Keratinocyte (primary cell): ENCODE measurements around the gene APC. TPM values are rescaled to one million over a fixed set of nuclear protein-coding genes. Genes with fewer than 3 reads are reported as not detected.

Experiments used
- DNase-seq: peaks from one replicate; pipeline ENCODE4 v3.0.0-alpha.2; 2011; ENCODE audit warnings: low read depth, missing footprints, low spot score
- FAIRE-seq: peaks from 2 replicates; lab custom pipeline; 2011; peaks lifted over from hg19 to GRCh38; lab: Jason Lieb, UNC
- H2AFZ ChIP-seq: 2 replicates; pipeline ENCODE4 v1.6.0; 2012; ENCODE audit warnings: low read length, control low read depth, inconsistent platforms; ENCODE audit not compliant: control insufficient read depth
- H3K27ac ChIP-seq: 2 replicates; pipeline ENCODE4 v1.5.1; 2011; ENCODE audit warnings: low read length; ENCODE audit not compliant: control insufficient read depth, insufficient read depth
- H3K27me3 ChIP-seq: 3 replicates; pipeline ENCODE4 v1.6.0; 2011; ENCODE audit warnings: low read length; ENCODE audit not compliant: control insufficient read depth, insufficient read depth; ENCODE audit errors: extremely low read depth
- H3K36me3 ChIP-seq, 2 experiments: 2 replicates in 1 of 2; 3 replicates in 1 of 2; pipeline ENCODE4 v1.5.1; 2011; ENCODE audit warnings: low read length in 2 of 2, mild to moderate bottlenecking in 1 of 2; ENCODE audit not compliant: control insufficient read depth in 2 of 2, insufficient read depth in 2 of 2; ENCODE audit errors: extremely low read depth in 1 of 2
- H3K4me1 ChIP-seq: 3 replicates; pipeline ENCODE4 v1.5.1; 2011; ENCODE audit warnings: low read length; ENCODE audit not compliant: control insufficient read depth, insufficient read depth; ENCODE audit errors: extremely low read depth
- H3K4me2 ChIP-seq: 3 replicates; pipeline ENCODE4 v1.6.0; 2011; ENCODE audit warnings: low read depth, low read length; ENCODE audit not compliant: control insufficient read depth, insufficient read depth; ENCODE audit errors: extremely low read depth
- H3K4me3 ChIP-seq, 3 experiments: fragments of 200-600 bp in 1 of 3; sonication (generic) in 1 of 3; 2 replicates in 2 of 3; 3 replicates in 1 of 3; pipeline ENCODE4 v1.5.1; 2011 to 2016; ENCODE audit warnings: low read length in 3 of 3, mild to moderate bottlenecking in 3 of 3, control low read depth in 2 of 3, inconsistent platforms in 1 of 3, low read depth in 1 of 3, mixed read lengths in 1 of 3, mixed run types in 1 of 3, moderate library complexity in 1 of 3; ENCODE audit not compliant: control insufficient read depth in 2 of 3, insufficient read depth in 2 of 3; ENCODE audit errors: extremely low read depth in 1 of 3
- H3K79me2 ChIP-seq: 2 replicates; pipeline ENCODE4 v1.6.0; 2012; ENCODE audit warnings: low read length; ENCODE audit not compliant: control insufficient read depth, insufficient read depth
- H3K9ac ChIP-seq: 3 replicates; pipeline ENCODE4 v1.6.0; 2011; ENCODE audit warnings: low read length; ENCODE audit not compliant: control insufficient read depth, insufficient read depth; ENCODE audit errors: extremely low read depth
- H3K9me1 ChIP-seq: 3 replicates; pipeline ENCODE4 v1.6.0; 2011; ENCODE audit warnings: low read length; ENCODE audit not compliant: control insufficient read depth, insufficient read depth; ENCODE audit errors: extremely low read depth
- H3K9me3 ChIP-seq: 2 replicates; pipeline ENCODE4 v1.5.1; 2012; ENCODE audit warnings: low read depth, low read length; ENCODE audit not compliant: control insufficient read depth
- H4K20me1 ChIP-seq: 3 replicates; pipeline ENCODE4 v1.6.0; 2011; ENCODE audit warnings: low read length; ENCODE audit not compliant: control insufficient read depth, insufficient read depth; ENCODE audit errors: extremely low read depth
- EZH2 ChIP-seq: IDR thresholded peaks from one replicate; pipeline ENCODE4 v1.6.1; 2012; ENCODE audit warnings: inconsistent platforms, mild to moderate bottlenecking, low read length, moderate library complexity
- dilution Hi-C: fragments of 300-500 bp; cut with MboI; formaldehyde crosslinking; loops from one replicate; pipeline ENCODE4 v1.7.0; 2020; ENCODE audit warnings: low sequenced_read_pairs; ENCODE audit not compliant: extremely low pct_ligation_motif_present
- polyA plus RNA-seq, 5 experiments: library from polyadenylated mRNA; depleted of rRNA in 3 of 5; stranded (reverse) in 3 of 5; stranded (forward) in 1 of 5; unstranded in 1 of 5; fragments of >200 nt; gene quantifications; 1 replicate in 1 of 5; 2 replicates in 3 of 5; 3 replicates in 1 of 5; pipeline versions ENCODE4 v1.2.1 to v1.2.3, GENCODE V29; 2011 to 2012; ENCODE audit warnings: missing spikeins in 2 of 5, low read depth in 1 of 5, low replicate concordance in 1 of 5
- TF ChIP-seq, protein P1 (sequence below), 3 experiments: IDR thresholded peaks in 1 of 3; conservative IDR thresholded peaks in 1 of 3; optimal IDR thresholded peaks in 1 of 3; 2 replicates in 2 of 3; 3 replicates in 1 of 3; pipeline versions ENCODE3 to v1.5.1; 2011; ENCODE audit warnings: low read length in 3 of 3, mild to moderate bottlenecking in 3 of 3, moderate library complexity in 2 of 3, control low read depth in 1 of 3, inconsistent platforms in 1 of 3; ENCODE audit not compliant: insufficient read depth in 2 of 3; ENCODE audit errors: extremely low read depth in 1 of 3

The APC gene
- polyA plus RNA-seq, 1 donor (not counting 4 experiments of a cell fraction or from before 2014, with no cell fraction given) = 16.5 TPM

DNA sequence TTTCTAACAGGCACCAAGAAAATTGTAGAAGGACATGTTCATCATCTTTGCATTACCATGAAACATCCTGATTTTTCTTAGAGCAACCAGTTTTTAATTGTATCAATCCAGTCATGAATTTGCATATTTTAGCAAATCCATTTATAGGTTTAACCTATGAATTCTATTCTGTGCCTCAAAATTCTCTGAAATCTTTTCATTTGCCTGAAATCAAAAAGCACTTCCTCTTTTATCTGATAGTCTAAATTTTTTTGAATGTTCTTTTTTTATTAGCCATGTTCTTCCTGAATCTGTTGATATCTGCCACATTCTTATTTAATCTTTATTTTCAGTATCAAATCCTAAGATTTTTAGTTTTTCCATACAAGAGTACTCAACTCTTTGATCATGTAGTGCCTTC, 86.5 kb downstream of the APC start:
- Histone ChIP-seq H3K4me1 (no peaks in the 10 kb centered on the region), H3K4me3 (no peak overlapping the region), H4K20me1 (no peaks in the 10 kb centered on the region), H3K4me2 (no peak overlapping the region), H3K27me3 (no peaks in the 10 kb centered on the region), H2AFZ (no peak overlapping the region), H3K27ac (no peak overlapping the region), H3K9me1 (no peaks in the 10 kb centered on the region), H3K9ac (no peak overlapping the region), H3K9me3 (no peaks in the 10 kb centered on the region), H3K36me3 (peaks cover 7 to 11% of the 10 kb centered on the region in 2 experiments), H3K79me2 (no peaks in the 10 kb centered on the region)
- no peak for FAIRE-seq
- dilution Hi-C loops = no loop called here
- TF ChIP-seq, protein P1, sequence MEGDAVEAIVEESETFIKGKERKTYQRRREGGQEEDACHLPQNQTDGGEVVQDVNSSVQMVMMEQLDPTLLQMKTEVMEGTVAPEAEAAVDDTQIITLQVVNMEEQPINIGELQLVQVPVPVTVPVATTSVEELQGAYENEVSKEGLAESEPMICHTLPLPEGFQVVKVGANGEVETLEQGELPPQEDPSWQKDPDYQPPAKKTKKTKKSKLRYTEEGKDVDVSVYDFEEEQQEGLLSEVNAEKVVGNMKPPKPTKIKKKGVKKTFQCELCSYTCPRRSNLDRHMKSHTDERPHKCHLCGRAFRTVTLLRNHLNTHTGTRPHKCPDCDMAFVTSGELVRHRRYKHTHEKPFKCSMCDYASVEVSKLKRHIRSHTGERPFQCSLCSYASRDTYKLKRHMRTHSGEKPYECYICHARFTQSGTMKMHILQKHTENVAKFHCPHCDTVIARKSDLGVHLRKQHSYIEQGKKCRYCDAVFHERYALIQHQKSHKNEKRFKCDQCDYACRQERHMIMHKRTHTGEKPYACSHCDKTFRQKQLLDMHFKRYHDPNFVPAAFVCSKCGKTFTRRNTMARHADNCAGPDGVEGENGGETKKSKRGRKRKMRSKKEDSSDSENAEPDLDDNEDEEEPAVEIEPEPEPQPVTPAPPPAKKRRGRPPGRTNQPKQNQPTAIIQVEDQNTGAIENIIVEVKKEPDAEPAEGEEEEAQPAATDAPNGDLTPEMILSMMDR (optimal IDR thresholded peaks at IDR 0.05 in 1 of 3, IDR thresholded peaks at IDR 0.05 in 1 of 3, conservative IDR thresholded peaks at IDR 0.05 in 1 of 3; ENCODE audit: extremely low read depth in 1 of 3, insufficient read depth in 2 of 3, low read length in 3 of 3) = no peak
- TF ChIP-seq EZH2 = no peak
- no peak for DNase-seq

DNA sequence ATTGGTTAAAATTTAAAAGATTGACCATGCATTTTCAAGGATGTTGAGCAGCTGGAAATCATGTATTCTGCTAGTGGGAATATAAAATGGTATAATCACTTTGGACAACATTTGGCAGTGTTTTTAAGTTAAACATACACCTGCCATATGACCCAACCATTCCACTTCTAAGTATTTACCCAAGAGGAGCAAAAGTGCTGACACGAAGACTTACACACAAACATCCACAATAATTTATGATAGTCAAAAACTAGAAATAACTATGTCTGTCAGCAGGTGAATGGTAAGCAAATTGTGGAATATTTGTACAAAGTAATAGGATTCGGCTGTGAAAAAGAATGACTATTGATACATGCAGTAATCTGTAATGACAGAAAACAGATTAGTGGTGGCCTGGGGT, 92.7 kb downstream of the APC start:
- H3K9ac ChIP-seq = no peak overlapping the region
- no peaks in the 10 kb centered on the region for H3K9me3 ChIP-seq
- H3K4me3 ChIP-seq = no peak overlapping the region
- H3K9me1 ChIP-seq = no peaks in the 10 kb centered on the region
- H3K4me1 ChIP-seq = no peaks in the 10 kb centered on the region
- H3K4me2 ChIP-seq = no peak overlapping the region
- H2AFZ ChIP-seq = no peak overlapping the region
- TF ChIP-seq EZH2 = no peak
- TF ChIP-seq, protein P1 (optimal IDR thresholded peaks at IDR 0.05 in 1 of 3, IDR thresholded peaks at IDR 0.05 in 1 of 3, conservative IDR thresholded peaks at IDR 0.05 in 1 of 3; ENCODE audit: extremely low read depth in 1 of 3, insufficient read depth in 2 of 3, low read length in 3 of 3) = no peak
- H3K79me2 ChIP-seq = no peaks in the 10 kb centered on the region
- H3K27me3 ChIP-seq = no peaks in the 10 kb centered on the region
- H3K36me3 ChIP-seq = peaks cover 4 to 7% of the 10 kb centered on the region in 2 experiments
- H4K20me1 ChIP-seq = no peaks in the 10 kb centered on the region
- DNase-seq (no peak), FAIRE-seq (no peak)
- dilution Hi-C loops = no loop called here
- H3K27ac ChIP-seq = no peak overlapping the region
